ENCODE data around the gene TOMM20.
A peak's percentile ranks its signal among the peaks of the same experiment; 100 is the strongest.
"Not testable (repeated sequence)": the region's sequence is repeated elsewhere in the genome, so short reads cannot be mapped to it uniquely, and the experiment has no call there.

Gene TOMM20

GRCh38 chr1:235078480-235079381 is 49.9 kb downstream of the TOMM20 start:
- DNase-seq (ENCODE audit: low spot score): no peak

- no peak for DNase-seq (ENCODE audit: low spot score)
Measured at GRCh38 chr1:235077571-235078479, 50.8 kb downstream of the TOMM20 start.

- DNase-seq (ENCODE audit: low spot score): no peak
Measured at GRCh38 chr1:235077163-235077540, 51.5 kb downstream of the TOMM20 start.

- no peak for DNase-seq (ENCODE audit: low spot score)
Measured at GRCh38 chr1:235076504-235077162, 52.0 kb downstream of the TOMM20 start.

GRCh38 chr1:235075777-235076308 is 52.8 kb downstream of the TOMM20 start:
- DNase-seq (ENCODE audit: low spot score): no peak

- DNase-seq (ENCODE audit: low spot score): no peak
Measured at GRCh38 chr1:235075048-235075776, 53.4 kb downstream of the TOMM20 start.

- no peak for DNase-seq (ENCODE audit: low spot score)
Measured at GRCh38 chr1:235074523-235075047, 54.1 kb downstream of the TOMM20 start.

GRCh38 chr1:235073968-235074522 is 54.6 kb downstream of the TOMM20 start:
- no peak for DNase-seq (ENCODE audit: low spot score)

GRCh38 chr1:235073331-235073967 is 55.2 kb downstream of the TOMM20 start:
- no peak for DNase-seq (ENCODE audit: low spot score)

- not testable (repeated sequence) for DNase-seq (ENCODE audit: low spot score)
Measured at GRCh38 chr1:235072577-235072976, 56.1 kb downstream of the TOMM20 start.

- no peak for DNase-seq (ENCODE audit: low spot score)
Measured at GRCh38 chr1:235072096-235072495, 56.5 kb downstream of the TOMM20 start.

- no peak for DNase-seq (ENCODE audit: low spot score)
Measured at GRCh38 chr1:235070819-235071218, 57.8 kb downstream of the TOMM20 start.

GRCh38 chr1:235069577-235070563 is 58.8 kb downstream of the TOMM20 start:
- DNase-seq (ENCODE audit: low spot score): no peak

- DNase-seq (ENCODE audit: low spot score): no peak
Measured at GRCh38 chr1:235069176-235069575, 59.5 kb downstream of the TOMM20 start.

GRCh38 chr1:235068158-235069121 is 60.2 kb downstream of the TOMM20 start:
- no peak for DNase-seq (ENCODE audit: low spot score)

GRCh38 chr1:235067396-235068157 is 61.1 kb downstream of the TOMM20 start:
- DNase-seq (ENCODE audit: low spot score): peak; percentile 29
